Measurements from ENCODE around the gene CHRDL2.

DNA sequence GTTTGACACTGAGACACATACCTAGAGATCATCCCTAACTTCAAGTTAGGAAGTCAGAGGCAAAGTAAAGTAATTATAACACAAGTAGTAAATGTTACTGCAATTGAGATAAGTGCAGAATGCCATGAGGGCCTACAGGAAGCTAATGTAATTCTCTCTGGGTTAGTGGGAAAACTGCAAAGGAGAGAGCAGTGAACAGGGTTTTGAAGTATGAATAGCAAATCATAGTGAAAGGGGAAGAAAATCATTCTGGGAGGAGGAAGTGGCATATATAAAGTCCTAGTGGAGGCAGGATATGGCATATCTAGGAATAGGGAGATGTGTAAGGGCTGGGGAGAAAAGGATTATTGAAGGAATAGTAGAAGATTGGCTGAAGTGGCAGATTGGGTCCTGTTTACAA, 45.3 kb upstream of the CHRDL2 start:
- TF ChIP-seq ISL1 (CRISPR knock-in tag; IDR thresholded peaks at IDR 0.05) (no peak), ARNTL (CRISPR knock-in tag; IDR thresholded peaks at IDR 0.05; ENCODE audit: borderline replicate concordance, low read depth) (no peak)
- TF ChIP-seq, protein P1, sequence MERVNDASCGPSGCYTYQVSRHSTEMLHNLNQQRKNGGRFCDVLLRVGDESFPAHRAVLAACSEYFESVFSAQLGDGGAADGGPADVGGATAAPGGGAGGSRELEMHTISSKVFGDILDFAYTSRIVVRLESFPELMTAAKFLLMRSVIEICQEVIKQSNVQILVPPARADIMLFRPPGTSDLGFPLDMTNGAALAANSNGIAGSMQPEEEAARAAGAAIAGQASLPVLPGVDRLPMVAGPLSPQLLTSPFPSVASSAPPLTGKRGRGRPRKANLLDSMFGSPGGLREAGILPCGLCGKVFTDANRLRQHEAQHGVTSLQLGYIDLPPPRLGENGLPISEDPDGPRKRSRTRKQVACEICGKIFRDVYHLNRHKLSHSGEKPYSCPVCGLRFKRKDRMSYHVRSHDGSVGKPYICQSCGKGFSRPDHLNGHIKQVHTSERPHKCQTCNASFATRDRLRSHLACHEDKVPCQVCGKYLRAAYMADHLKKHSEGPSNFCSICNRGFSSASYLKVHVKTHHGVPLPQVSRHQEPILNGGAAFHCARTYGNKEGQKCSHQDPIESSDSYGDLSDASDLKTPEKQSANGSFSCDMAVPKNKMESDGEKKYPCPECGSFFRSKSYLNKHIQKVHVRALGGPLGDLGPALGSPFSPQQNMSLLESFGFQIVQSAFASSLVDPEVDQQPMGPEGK (CRISPR knock-in tag; IDR thresholded peaks at IDR 0.05; ENCODE audit: borderline replicate concordance) = no peak

Data from SK-N-SH treated with all-trans-retinoic acid at 6 μM for 48 hours (cell line).